Measurements from ENCODE around the gene CDH13.
A peak's percentile ranks its signal among the peaks of the same experiment; 100 is the strongest.

CDH13 gene

GRCh38 chr16:83348991-83349390 lies 722.2 kb downstream of the CDH13 start:
- H3K36me3 ChIP-seq (ENCODE audit: control insufficient read depth in 1 of 2, insufficient read depth in 2 of 2, low read depth in 1 of 2, low read length in 2 of 2) = no peaks in the 10 kb centered on the region
- no peak overlapping the region for H3K23ac ChIP-seq (ENCODE audit: low read length in 2 of 2)
- H2BK120ac ChIP-seq (ENCODE audit: low read depth, low read length) = no peak overlapping the region
- H4K8ac ChIP-seq (ENCODE audit: low read length) = no peak overlapping the region
- no peak overlapping the region for H3K27ac ChIP-seq (ENCODE audit: low read length, poor library complexity, severe bottlenecking)
- H3K79me1 ChIP-seq (replicated peaks; ENCODE audit: low read length, poor library complexity, severe bottlenecking) = no peaks in the 10 kb centered on the region
- no peak overlapping the region for H3K14ac ChIP-seq (ENCODE audit: low read length in 2 of 2)
- no peaks in the 10 kb centered on the region for H3K9me3 ChIP-seq (ENCODE audit: control insufficient read depth, low read length)
- H3K4ac ChIP-seq (ENCODE audit: low read depth in 1 of 2, low read length in 2 of 2) = no peak overlapping the region
- no peak overlapping the region for H2AFZ ChIP-seq (ENCODE audit: low read depth, low read length)
- H3K18ac ChIP-seq (ENCODE audit: low read depth in 1 of 2, low read length in 2 of 2) = no peak overlapping the region
- no peaks in the 10 kb centered on the region for H3K27me3 ChIP-seq (ENCODE audit: control insufficient read depth in 1 of 2, insufficient read depth in 1 of 2, low read length in 2 of 2)
- no peak overlapping the region for H2BK5ac ChIP-seq (ENCODE audit: low read depth, low read length, poor library complexity, severe bottlenecking)
- no peak overlapping the region for H3K4me3 ChIP-seq (ENCODE audit: insufficient read depth in 1 of 2, low read depth in 1 of 2, low read length in 2 of 2)
- H3K9ac ChIP-seq (ENCODE audit: low read length) = no peak overlapping the region
- H3K4me2 ChIP-seq (ENCODE audit: low read length, poor library complexity, severe bottlenecking) = no peak overlapping the region
- no peak for DNase-seq
- no peak overlapping the region for H2BK15ac ChIP-seq (ENCODE audit: low read depth, poor library complexity, severe bottlenecking)
- no peak overlapping the region for H2BK12ac ChIP-seq (ENCODE audit: low read length in 2 of 2)
- H2AK5ac ChIP-seq (ENCODE audit: low read length, severe bottlenecking) = no peak overlapping the region
- 78% methylated on average over 5 of the region's 5 CpGs for WGBS
- H3K4me1 ChIP-seq (ENCODE audit: control insufficient read depth, insufficient read depth, low read depth, low read length) = no peaks in the 10 kb centered on the region
- H4K91ac ChIP-seq (ENCODE audit: low read length) = no peak overlapping the region

- no peaks in the 10 kb centered on the region for H3K4me1 ChIP-seq (ENCODE audit: control insufficient read depth, insufficient read depth, low read depth, low read length)
- no peak overlapping the region for H3K27ac ChIP-seq (ENCODE audit: low read length, poor library complexity, severe bottlenecking)
- no peak overlapping the region for H3K14ac ChIP-seq (ENCODE audit: low read length in 2 of 2)
- H2AFZ ChIP-seq (ENCODE audit: low read depth, low read length) = no peak overlapping the region
- no peaks in the 10 kb centered on the region for H3K27me3 ChIP-seq (ENCODE audit: control insufficient read depth in 1 of 2, insufficient read depth in 1 of 2, low read length in 2 of 2)
- H3K4me2 ChIP-seq (ENCODE audit: low read length, poor library complexity, severe bottlenecking) = no peak overlapping the region
- H2BK120ac ChIP-seq (ENCODE audit: low read depth, low read length) = no peak overlapping the region
- H3K4ac ChIP-seq (ENCODE audit: low read depth in 1 of 2, low read length in 2 of 2) = no peak overlapping the region
- no peaks in the 10 kb centered on the region for H3K9me3 ChIP-seq (ENCODE audit: control insufficient read depth, low read length)
- no peak overlapping the region for H3K23ac ChIP-seq (ENCODE audit: low read length in 2 of 2)
- H4K8ac ChIP-seq (ENCODE audit: low read length) = no peak overlapping the region
- H3K36me3 ChIP-seq (ENCODE audit: control insufficient read depth in 1 of 2, insufficient read depth in 2 of 2, low read depth in 1 of 2, low read length in 2 of 2) = no peaks in the 10 kb centered on the region
- no peak overlapping the region for H2AK5ac ChIP-seq (ENCODE audit: low read length, severe bottlenecking)
- no peak for DNase-seq
- no peak overlapping the region for H2BK5ac ChIP-seq (ENCODE audit: low read depth, low read length, poor library complexity, severe bottlenecking)
- H2BK15ac ChIP-seq (ENCODE audit: low read depth, poor library complexity, severe bottlenecking) = no peak overlapping the region
- H3K4me3 ChIP-seq (ENCODE audit: insufficient read depth in 1 of 2, low read depth in 1 of 2, low read length in 2 of 2) = no peak overlapping the region
- no peak overlapping the region for H3K9ac ChIP-seq (ENCODE audit: low read length)
- H3K18ac ChIP-seq (ENCODE audit: low read depth in 1 of 2, low read length in 2 of 2) = no peak overlapping the region
- H4K91ac ChIP-seq (ENCODE audit: low read length) = no peak overlapping the region
- WGBS = 85% methylated on average over 4 of the region's 5 CpGs
- no peaks in the 10 kb centered on the region for H3K79me1 ChIP-seq (replicated peaks; ENCODE audit: low read length, poor library complexity, severe bottlenecking)
- H2BK12ac ChIP-seq (ENCODE audit: low read length in 2 of 2) = no peak overlapping the region
These were observed 723.7 kb downstream of the CDH13 start for GRCh38 chr16:83350481-83350880.

- Histone ChIP-seq H4K91ac (ENCODE audit: low read length) (no peak overlapping the region), H3K9ac (ENCODE audit: low read length) (no peak overlapping the region), H3K23ac (ENCODE audit: low read length in 2 of 2) (no peak overlapping the region), H3K9me3 (ENCODE audit: control insufficient read depth, low read length) (no peaks in the 10 kb centered on the region), H3K4ac (ENCODE audit: low read depth in 1 of 2, low read length in 2 of 2) (no peak overlapping the region), H3K4me2 (ENCODE audit: low read length, poor library complexity, severe bottlenecking) (no peak overlapping the region), H2BK120ac (ENCODE audit: low read depth, low read length) (no peak overlapping the region), H2AK5ac (ENCODE audit: low read length, severe bottlenecking) (no peak overlapping the region), H3K4me3 (ENCODE audit: insufficient read depth in 1 of 2, low read depth in 1 of 2, low read length in 2 of 2) (no peak overlapping the region), H3K14ac (ENCODE audit: low read length in 2 of 2) (no peak overlapping the region), H2BK5ac (ENCODE audit: low read depth, low read length, poor library complexity, severe bottlenecking) (no peak overlapping the region), H3K18ac (ENCODE audit: low read depth in 1 of 2, low read length in 2 of 2) (no peak overlapping the region), H2BK15ac (ENCODE audit: low read depth, poor library complexity, severe bottlenecking) (no peak overlapping the region), H3K36me3 (ENCODE audit: control insufficient read depth in 1 of 2, insufficient read depth in 2 of 2, low read depth in 1 of 2, low read length in 2 of 2) (no peaks in the 10 kb centered on the region), H2AFZ (ENCODE audit: low read depth, low read length) (no peak overlapping the region), H3K27ac (ENCODE audit: low read length, poor library complexity, severe bottlenecking) (no peak overlapping the region), H4K8ac (ENCODE audit: low read length) (no peak overlapping the region), H3K4me1 (ENCODE audit: control insufficient read depth, insufficient read depth, low read depth, low read length) (no peaks in the 10 kb centered on the region), H2BK12ac (ENCODE audit: low read length in 2 of 2) (no peak overlapping the region), H3K79me1 (replicated peaks; ENCODE audit: low read length, poor library complexity, severe bottlenecking) (no peaks in the 10 kb centered on the region), H3K27me3 (ENCODE audit: control insufficient read depth in 1 of 2, insufficient read depth in 1 of 2, low read length in 2 of 2) (no peaks in the 10 kb centered on the region)
- no CpG with 5 or more reads among the region's 2 CpGs for WGBS
- DNase-seq = peak; percentile 47
These were observed 725.1 kb downstream of the CDH13 start for GRCh38 chr16:83351846-83352245.

GRCh38 chr16:83353241-83353640 lies 726.5 kb downstream of the CDH13 start:
- Histone ChIP-seq H2BK120ac (ENCODE audit: low read depth, low read length) (no peak overlapping the region), H4K91ac (ENCODE audit: low read length) (no peak overlapping the region), H3K4me3 (ENCODE audit: insufficient read depth in 1 of 2, low read depth in 1 of 2, low read length in 2 of 2) (no peak overlapping the region), H2BK12ac (ENCODE audit: low read length in 2 of 2) (no peak overlapping the region), H4K8ac (ENCODE audit: low read length) (no peak overlapping the region), H3K79me1 (replicated peaks; ENCODE audit: low read length, poor library complexity, severe bottlenecking) (peaks cover 1% of the 10 kb centered on the region), H3K9ac (ENCODE audit: low read length) (no peak overlapping the region), H3K27me3 (ENCODE audit: control insufficient read depth in 1 of 2, insufficient read depth in 1 of 2, low read length in 2 of 2) (no peaks in the 10 kb centered on the region), H3K9me3 (ENCODE audit: control insufficient read depth, low read length) (no peaks in the 10 kb centered on the region), H3K4me1 (ENCODE audit: control insufficient read depth, insufficient read depth, low read depth, low read length) (no peaks in the 10 kb centered on the region), H3K4ac (ENCODE audit: low read depth in 1 of 2, low read length in 2 of 2) (peak overlapping the region in 1 of 2 experiments; percentile 18), H3K27ac (ENCODE audit: low read length, poor library complexity, severe bottlenecking) (no peak overlapping the region), H3K14ac (ENCODE audit: low read length in 2 of 2) (no peak overlapping the region), H2BK5ac (ENCODE audit: low read depth, low read length, poor library complexity, severe bottlenecking) (no peak overlapping the region), H2AK5ac (ENCODE audit: low read length, severe bottlenecking) (no peak overlapping the region), H3K23ac (ENCODE audit: low read length in 2 of 2) (no peak overlapping the region), H3K18ac (ENCODE audit: low read depth in 1 of 2, low read length in 2 of 2) (no peak overlapping the region), H2AFZ (ENCODE audit: low read depth, low read length) (no peak overlapping the region), H3K36me3 (ENCODE audit: control insufficient read depth in 1 of 2, insufficient read depth in 2 of 2, low read depth in 1 of 2, low read length in 2 of 2) (no peaks in the 10 kb centered on the region), H2BK15ac (ENCODE audit: low read depth, poor library complexity, severe bottlenecking) (no peak overlapping the region), H3K4me2 (ENCODE audit: low read length, poor library complexity, severe bottlenecking) (no peak overlapping the region)
- DNase-seq = no peak
- WGBS = 100% methylated on average over 3 of the region's 3 CpGs
